Stimulated activated CD8-positive, alpha-beta memory T cell treated with anti-CD3 and anti-CD28 coated beads, Interleukin-4, amount 100 ng/mL, for 4 hours (primary cell): ENCODE data around the gene SNCA.

ENCODE experiments used
- DNase-seq, 2 donors: peaks; one replicate each; pipeline ENCODE4 v3.0.0-alpha.2; 2020; ENCODE audit warnings: low read depth in 2 of 2, low spot score in 1 of 2

The SNCA gene

GRCh38 chr4:89754531-89754930 lies 82.4 kb downstream of the SNCA start:
- no peak for DNase-seq

- DNase-seq: no peak
Measured at GRCh38 chr4:89753601-89754066, 83.3 kb downstream of the SNCA start.

- no peak for DNase-seq
Measured at GRCh38 chr4:89752932-89753598, 83.9 kb downstream of the SNCA start.

- DNase-seq: no peak
Measured at GRCh38 chr4:89751416-89751815, 85.5 kb downstream of the SNCA start.

GRCh38 chr4:89746377-89746776 lies 90.6 kb downstream of the SNCA start:
- DNase-seq: no peak

- DNase-seq: no peak
Measured at GRCh38 chr4:89745708-89746107, 91.3 kb downstream of the SNCA start.

- DNase-seq: no peak
Measured at GRCh38 chr4:89744914-89745313, 92.0 kb downstream of the SNCA start.

- no peak for DNase-seq
Measured at GRCh38 chr4:89741768-89742167, 95.2 kb downstream of the SNCA start.

GRCh38 chr4:89739311-89739988 lies 97.5 kb downstream of the SNCA start:
- DNase-seq: no peak

- DNase-seq: no peak
Measured at GRCh38 chr4:89737888-89738287, 99.1 kb downstream of the SNCA start.

- DNase-seq: no peak
Measured at GRCh38 chr4:89733946-89734345, 103.0 kb downstream of the SNCA start.

- DNase-seq: no peak
Measured at GRCh38 chr4:89727238-89727637, 109.7 kb downstream of the SNCA start.

GRCh38 chr4:89725268-89725667 lies 111.7 kb downstream of the SNCA start:
- no peak for DNase-seq

- no peak for DNase-seq
Measured at GRCh38 chr4:89724716-89725115, 112.2 kb downstream of the SNCA start.

GRCh38 chr4:89723096-89723495 lies 113.9 kb downstream of the SNCA start:
- DNase-seq: no peak

GRCh38 chr4:89722517-89722916 lies 114.4 kb downstream of the SNCA start:
- no peak for DNase-seq

GRCh38 chr4:89720981-89721380 lies 116.0 kb downstream of the SNCA start:
- DNase-seq: no peak

GRCh38 chr4:89719536-89720090 lies 117.3 kb downstream of the SNCA start:
- DNase-seq: no peak

- no peak for DNase-seq
Measured at GRCh38 chr4:89716893-89717292, 120.1 kb downstream of the SNCA start.

GRCh38 chr4:89715631-89716030 lies 121.3 kb downstream of the SNCA start:
- no peak for DNase-seq

GRCh38 chr4:89712827-89713226 lies 124.1 kb downstream of the SNCA start:
- DNase-seq: no peak

GRCh38 chr4:89712141-89712540 lies 124.8 kb downstream of the SNCA start:
- DNase-seq: no peak
